ENCODE measurements around the gene ETS1.

Gene ETS1

GRCh38 chr11:128480066-128480465, 107.3 kb downstream of the ETS1 start:
- no peak for DNase-seq (ENCODE audit: low spot score)
- no peak for TF ChIP-seq CTCF (IDR thresholded peaks at IDR 0.05; ENCODE audit: extremely low read depth, missing control alignments)

- no peak for TF ChIP-seq CTCF (IDR thresholded peaks at IDR 0.05; ENCODE audit: extremely low read depth, missing control alignments)
- no peak for DNase-seq (ENCODE audit: low spot score)
Observed at GRCh38 chr11:128479144-128479543, 108.2 kb downstream of the ETS1 start.

GRCh38 chr11:128478305-128478704, 109.1 kb downstream of the ETS1 start:
- DNase-seq (ENCODE audit: low spot score): no peak
- TF ChIP-seq CTCF (IDR thresholded peaks at IDR 0.05; ENCODE audit: extremely low read depth, missing control alignments): no peak

GRCh38 chr11:128477811-128478210, 109.5 kb downstream of the ETS1 start:
- DNase-seq (ENCODE audit: low spot score): no peak

GRCh38 chr11:128477278-128477677, 110.1 kb downstream of the ETS1 start:
- TF ChIP-seq CTCF (IDR thresholded peaks at IDR 0.05; ENCODE audit: extremely low read depth, missing control alignments): no peak
- DNase-seq (ENCODE audit: low spot score): no peak

More at GRCh38 chr11:128477811-128478210, 109.5 kb downstream of the ETS1 start:
- no peak for TF ChIP-seq CTCF (IDR thresholded peaks at IDR 0.05; ENCODE audit: extremely low read depth, missing control alignments)

- DNase-seq (ENCODE audit: low spot score): no peak
- no peak for TF ChIP-seq CTCF (IDR thresholded peaks at IDR 0.05; ENCODE audit: extremely low read depth, missing control alignments)
Observed at GRCh38 chr11:128476729-128477128, 110.6 kb downstream of the ETS1 start.

GRCh38 chr11:128476049-128476448, 111.3 kb downstream of the ETS1 start:
- no peak for DNase-seq (ENCODE audit: low spot score)
- TF ChIP-seq CTCF (IDR thresholded peaks at IDR 0.05; ENCODE audit: extremely low read depth, missing control alignments): no peak

Measured in GM20000 (cell line).